ENCODE data around the gene FREM2.

The FREM2 gene

DNA sequence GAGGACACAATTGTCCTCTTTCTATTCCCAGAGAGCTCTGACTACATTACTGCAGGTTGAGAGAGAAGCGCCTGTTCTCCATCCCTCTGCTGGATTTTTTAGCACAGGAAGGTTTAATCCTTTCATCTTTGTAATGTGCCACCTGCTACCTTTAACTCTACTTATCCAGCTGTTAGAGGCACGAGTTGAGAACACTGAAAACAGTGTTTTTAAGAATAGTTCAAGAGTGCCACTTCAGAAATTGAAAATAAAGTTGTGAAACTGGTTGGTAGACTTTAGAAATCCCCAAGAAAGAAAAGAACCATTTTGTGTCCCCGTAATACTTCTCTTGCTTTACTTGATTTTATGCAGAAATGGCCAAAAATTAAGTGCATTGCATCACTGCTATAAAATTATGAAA lies 20.6 kb downstream of the FREM2 start:
- Histone ChIP-seq H3K27me3 (ENCODE audit: control insufficient read depth in 1 of 2, insufficient read depth in 1 of 2, low read length in 2 of 2) (peaks cover 0 to 4% of the 10 kb centered on the region in 2 experiments), H3K23ac (ENCODE audit: low read length in 2 of 2) (no peak overlapping the region), H2BK12ac (ENCODE audit: low read length in 2 of 2) (no peak overlapping the region), H3K9ac (ENCODE audit: low read length) (no peak overlapping the region), H2BK5ac (ENCODE audit: low read depth, low read length, poor library complexity, severe bottlenecking) (no peak overlapping the region), H2AFZ (ENCODE audit: low read depth, low read length) (no peak overlapping the region), H3K36me3 (ENCODE audit: control insufficient read depth in 1 of 2, insufficient read depth in 2 of 2, low read depth in 1 of 2, low read length in 2 of 2) (no peaks in the 10 kb centered on the region), H3K4ac (ENCODE audit: low read depth in 1 of 2, low read length in 2 of 2) (no peak overlapping the region), H3K4me2 (ENCODE audit: low read length, poor library complexity, severe bottlenecking) (no peak overlapping the region), H3K4me1 (ENCODE audit: control insufficient read depth, insufficient read depth, low read depth, low read length) (no peaks in the 10 kb centered on the region), H2AK5ac (ENCODE audit: low read length, severe bottlenecking) (no peak overlapping the region), H3K79me1 (replicated peaks; ENCODE audit: low read length, poor library complexity, severe bottlenecking) (no peaks in the 10 kb centered on the region), H4K91ac (ENCODE audit: low read length) (no peak overlapping the region), H3K4me3 (ENCODE audit: insufficient read depth in 1 of 2, low read depth in 1 of 2, low read length in 2 of 2) (no peak overlapping the region), H3K9me3 (ENCODE audit: control insufficient read depth, low read length) (no peaks in the 10 kb centered on the region), H3K14ac (ENCODE audit: low read length in 2 of 2) (no peak overlapping the region), H2BK15ac (ENCODE audit: low read depth, poor library complexity, severe bottlenecking) (no peak overlapping the region), H4K8ac (ENCODE audit: low read length) (no peak overlapping the region), H3K27ac (ENCODE audit: low read length, poor library complexity, severe bottlenecking) (no peak overlapping the region), H2BK120ac (ENCODE audit: low read depth, low read length) (no peak overlapping the region), H3K18ac (ENCODE audit: low read depth in 1 of 2, low read length in 2 of 2) (no peak overlapping the region)
- no peak for DNase-seq
- 71% methylated on average over 2 of the region's 3 CpGs for WGBS

DNA sequence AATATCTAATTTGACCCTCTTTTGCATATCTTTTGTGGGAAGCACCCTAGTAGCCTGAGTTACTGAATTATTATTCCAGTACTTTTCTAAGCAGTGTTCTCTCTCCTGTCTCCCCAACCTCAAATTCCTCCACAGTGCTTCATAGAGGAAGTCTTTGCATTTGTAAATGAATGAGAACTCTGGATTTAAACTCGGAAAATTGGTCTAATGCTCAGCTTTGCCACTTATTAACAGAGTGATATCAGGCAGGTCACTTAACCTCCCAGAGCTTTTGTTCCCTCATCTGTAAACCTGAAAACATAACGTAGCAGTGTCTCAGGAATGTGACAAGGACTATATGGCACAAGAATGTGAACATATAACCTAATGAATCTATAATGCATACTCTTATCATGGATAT lies 26.2 kb downstream of the FREM2 start:
- no peaks in the 10 kb centered on the region for H3K79me1 ChIP-seq (replicated peaks; ENCODE audit: low read length, poor library complexity, severe bottlenecking)
- no peak overlapping the region for H2AFZ ChIP-seq (ENCODE audit: low read depth, low read length)
- H4K8ac ChIP-seq (ENCODE audit: low read length): no peak overlapping the region
- H3K27ac ChIP-seq (ENCODE audit: low read length, poor library complexity, severe bottlenecking): no peak overlapping the region
- WGBS: 75% methylated on average over 1 of the region's 2 CpGs
- no peaks in the 10 kb centered on the region for H3K36me3 ChIP-seq (ENCODE audit: control insufficient read depth in 1 of 2, insufficient read depth in 2 of 2, low read depth in 1 of 2, low read length in 2 of 2)
- H2BK5ac ChIP-seq (ENCODE audit: low read depth, low read length, poor library complexity, severe bottlenecking): no peak overlapping the region
- no peak for DNase-seq
- no peak overlapping the region for H3K4ac ChIP-seq (ENCODE audit: low read depth in 1 of 2, low read length in 2 of 2)
- H3K4me2 ChIP-seq (ENCODE audit: low read length, poor library complexity, severe bottlenecking): no peak overlapping the region
- no peak overlapping the region for H3K18ac ChIP-seq (ENCODE audit: low read depth in 1 of 2, low read length in 2 of 2)
- no peak overlapping the region for H2BK120ac ChIP-seq (ENCODE audit: low read depth, low read length)
- H2AK5ac ChIP-seq (ENCODE audit: low read length, severe bottlenecking): no peak overlapping the region
- no peaks in the 10 kb centered on the region for H3K9me3 ChIP-seq (ENCODE audit: control insufficient read depth, low read length)
- no peak overlapping the region for H3K14ac ChIP-seq (ENCODE audit: low read length in 2 of 2)
- H4K91ac ChIP-seq (ENCODE audit: low read length): no peak overlapping the region
- H3K4me3 ChIP-seq (ENCODE audit: insufficient read depth in 1 of 2, low read depth in 1 of 2, low read length in 2 of 2): no peak overlapping the region
- no peaks in the 10 kb centered on the region for H3K27me3 ChIP-seq (ENCODE audit: control insufficient read depth in 1 of 2, insufficient read depth in 1 of 2, low read length in 2 of 2)
- H2BK12ac ChIP-seq (ENCODE audit: low read length in 2 of 2): no peak overlapping the region
- H3K9ac ChIP-seq (ENCODE audit: low read length): no peak overlapping the region
- H3K4me1 ChIP-seq (ENCODE audit: control insufficient read depth, insufficient read depth, low read depth, low read length): no peaks in the 10 kb centered on the region
- H2BK15ac ChIP-seq (ENCODE audit: low read depth, poor library complexity, severe bottlenecking): no peak overlapping the region
- H3K23ac ChIP-seq (ENCODE audit: low read length in 2 of 2): no peak overlapping the region

DNA sequence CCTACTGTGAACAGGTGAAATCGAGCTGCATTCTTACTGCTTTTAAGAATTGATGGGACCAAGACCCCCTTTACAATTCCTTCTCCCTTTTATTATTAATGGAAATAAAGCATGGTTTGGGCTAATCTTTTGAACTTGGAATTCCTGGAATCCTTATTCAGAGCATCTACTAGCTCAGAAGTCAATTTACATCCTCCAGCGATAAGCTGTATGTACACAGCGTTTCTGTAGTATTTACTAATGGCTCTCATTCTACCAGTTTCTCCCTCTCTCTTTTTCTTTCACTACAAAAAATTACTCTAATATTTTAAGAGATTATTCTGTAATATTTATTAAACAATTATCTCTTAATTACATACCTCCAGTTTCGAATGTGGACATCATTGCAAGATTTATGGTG lies 31.5 kb downstream of the FREM2 start:
- Histone ChIP-seq H2BK12ac (ENCODE audit: low read length in 2 of 2) (no peak overlapping the region), H3K9me3 (ENCODE audit: control insufficient read depth, low read length) (no peaks in the 10 kb centered on the region), H2BK15ac (ENCODE audit: low read depth, poor library complexity, severe bottlenecking) (no peak overlapping the region), H3K9ac (ENCODE audit: low read length) (no peak overlapping the region), H2BK5ac (ENCODE audit: low read depth, low read length, poor library complexity, severe bottlenecking) (no peak overlapping the region), H3K4me3 (ENCODE audit: insufficient read depth in 1 of 2, low read depth in 1 of 2, low read length in 2 of 2) (no peak overlapping the region), H3K27me3 (ENCODE audit: control insufficient read depth in 1 of 2, insufficient read depth in 1 of 2, low read length in 2 of 2) (no peaks in the 10 kb centered on the region), H4K8ac (ENCODE audit: low read length) (no peak overlapping the region), H3K4me2 (ENCODE audit: low read length, poor library complexity, severe bottlenecking) (no peak overlapping the region), H3K23ac (ENCODE audit: low read length in 2 of 2) (no peak overlapping the region), H2BK120ac (ENCODE audit: low read depth, low read length) (no peak overlapping the region), H3K18ac (ENCODE audit: low read depth in 1 of 2, low read length in 2 of 2) (no peak overlapping the region), H3K4me1 (ENCODE audit: control insufficient read depth, insufficient read depth, low read depth, low read length) (no peaks in the 10 kb centered on the region), H4K91ac (ENCODE audit: low read length) (no peak overlapping the region), H3K27ac (ENCODE audit: low read length, poor library complexity, severe bottlenecking) (no peak overlapping the region), H3K14ac (ENCODE audit: low read length in 2 of 2) (no peak overlapping the region), H2AK5ac (ENCODE audit: low read length, severe bottlenecking) (no peak overlapping the region), H2AFZ (ENCODE audit: low read depth, low read length) (no peak overlapping the region), H3K36me3 (ENCODE audit: control insufficient read depth in 1 of 2, insufficient read depth in 2 of 2, low read depth in 1 of 2, low read length in 2 of 2) (no peaks in the 10 kb centered on the region), H3K4ac (ENCODE audit: low read depth in 1 of 2, low read length in 2 of 2) (no peak overlapping the region), H3K79me1 (replicated peaks; ENCODE audit: low read length, poor library complexity, severe bottlenecking) (no peaks in the 10 kb centered on the region)
- WGBS: 94% methylated on average over 4 of the region's 4 CpGs
- DNase-seq: no peak

DNA sequence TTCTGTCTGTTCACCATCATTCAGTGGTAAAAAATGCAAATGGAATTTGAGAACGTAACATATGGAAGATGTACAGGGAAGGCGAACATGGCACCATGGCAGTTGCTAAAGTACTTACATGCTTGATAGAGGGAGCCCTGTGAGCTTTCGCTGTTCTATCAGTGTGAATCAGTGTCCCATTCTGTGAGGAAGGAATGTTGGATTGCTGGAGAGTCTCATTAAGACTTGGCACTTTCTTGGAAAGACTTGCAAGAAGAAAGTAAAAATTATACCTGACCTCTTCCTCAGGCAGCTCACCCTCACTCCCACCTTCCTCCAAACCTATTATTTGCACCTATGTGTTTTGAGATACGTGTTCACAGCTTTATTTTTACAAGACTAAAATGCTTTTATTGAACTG lies 43.5 kb downstream of the FREM2 start:
- H3K9me3 ChIP-seq (ENCODE audit: control insufficient read depth, low read length): no peaks in the 10 kb centered on the region
- no peak overlapping the region for H2AK5ac ChIP-seq (ENCODE audit: low read length, severe bottlenecking)
- no peak overlapping the region for H3K18ac ChIP-seq (ENCODE audit: low read depth in 1 of 2, low read length in 2 of 2)
- no peak overlapping the region for H3K4me3 ChIP-seq (ENCODE audit: insufficient read depth in 1 of 2, low read depth in 1 of 2, low read length in 2 of 2)
- H2AFZ ChIP-seq (ENCODE audit: low read depth, low read length): no peak overlapping the region
- WGBS: 89% methylated on average over 3 of the region's 4 CpGs
- DNase-seq: no peak
- H3K79me1 ChIP-seq (replicated peaks; ENCODE audit: low read length, poor library complexity, severe bottlenecking): no peaks in the 10 kb centered on the region
- no peak overlapping the region for H2BK120ac ChIP-seq (ENCODE audit: low read depth, low read length)
- no peak overlapping the region for H3K27ac ChIP-seq (ENCODE audit: low read length, poor library complexity, severe bottlenecking)
- no peak overlapping the region for H3K23ac ChIP-seq (ENCODE audit: low read length in 2 of 2)
- H3K4me1 ChIP-seq (ENCODE audit: control insufficient read depth, insufficient read depth, low read depth, low read length): no peaks in the 10 kb centered on the region
- no peak overlapping the region for H4K8ac ChIP-seq (ENCODE audit: low read length)
- no peak overlapping the region for H2BK12ac ChIP-seq (ENCODE audit: low read length in 2 of 2)
- H3K14ac ChIP-seq (ENCODE audit: low read length in 2 of 2): no peak overlapping the region
- no peak overlapping the region for H2BK5ac ChIP-seq (ENCODE audit: low read depth, low read length, poor library complexity, severe bottlenecking)
- no peak overlapping the region for H3K9ac ChIP-seq (ENCODE audit: low read length)
- H4K91ac ChIP-seq (ENCODE audit: low read length): no peak overlapping the region
- H3K4me2 ChIP-seq (ENCODE audit: low read length, poor library complexity, severe bottlenecking): no peak overlapping the region
- H3K27me3 ChIP-seq (ENCODE audit: control insufficient read depth in 1 of 2, insufficient read depth in 1 of 2, low read length in 2 of 2): no peaks in the 10 kb centered on the region
- H3K4ac ChIP-seq (ENCODE audit: low read depth in 1 of 2, low read length in 2 of 2): no peak overlapping the region
- H2BK15ac ChIP-seq (ENCODE audit: low read depth, poor library complexity, severe bottlenecking): no peak overlapping the region
- no peaks in the 10 kb centered on the region for H3K36me3 ChIP-seq (ENCODE audit: control insufficient read depth in 1 of 2, insufficient read depth in 2 of 2, low read depth in 1 of 2, low read length in 2 of 2)
